HepG2 (cell line): ENCODE results near the gene DEFB131B. TPM values are rescaled to one million over a fixed set of nuclear protein-coding genes. Genes with fewer than 3 reads are reported as not detected.

Experiments used
- AGO2 ChIP-seq: fragments of 200-400 bp; formaldehyde crosslinking; optimal IDR thresholded peaks from 2 replicates; pipeline ENCODE3; 2017; ENCODE audit warnings: mild to moderate bottlenecking, low read depth, low read length, moderate library complexity
- AHR ChIP-seq: IDR thresholded peaks from 2 replicates; pipeline ENCODE4 v1.6.1; 2018; ENCODE audit warnings: missing genetic modification reagents, missing compliant biosample characterization
- AKNA ChIP-seq: sonication (generic); formaldehyde crosslinking; IDR thresholded peaks from 2 replicates; pipeline ENCODE4 v1.4.0; 2020; ENCODE audit warnings: missing genetic modification reagents, borderline replicate concordance
- FOXJ3 ChIP-seq: sonication (generic); formaldehyde crosslinking; IDR thresholded peaks from 2 replicates; pipeline ENCODE4 v1.4.0; 2020; ENCODE audit warnings: missing genetic modification reagents, mild to moderate bottlenecking, borderline replicate concordance
- FOXK2 ChIP-seq: fragments of 450-650 bp; IDR thresholded peaks from 2 replicates; pipeline ENCODE4 v1.6.1; 2016
- HHEX ChIP-seq: IDR thresholded peaks from 2 replicates; pipeline ENCODE4 v1.6.1; 2016; ENCODE audit warnings: control low read depth
- HIVEP1 ChIP-seq: sonication (generic); formaldehyde crosslinking; IDR thresholded peaks from 2 replicates; pipeline ENCODE4 v1.4.0; 2020; ENCODE audit warnings: mild to moderate bottlenecking, missing genetic modification reagents
- MAFF ChIP-seq: IDR thresholded peaks from 2 replicates; pipeline ENCODE4 v1.6.1; 2011; ENCODE audit warnings: low read depth, low read length, improper control_type of control experiment
- MBD4 ChIP-seq: IDR thresholded peaks from 2 replicates; pipeline ENCODE4 v1.6.1; 2012; ENCODE audit warnings: low read length, inconsistent platforms, borderline replicate concordance
- NKX3-1 ChIP-seq: sonication (generic); formaldehyde crosslinking; IDR thresholded peaks from 2 replicates; pipeline ENCODE4 v1.5.0; 2020; ENCODE audit warnings: missing genetic modification reagents
- NR0B2 ChIP-seq: sonication (generic); formaldehyde crosslinking; IDR thresholded peaks from 2 replicates; pipeline ENCODE4 v1.4.0; 2020; ENCODE audit warnings: mild to moderate bottlenecking, missing genetic modification reagents
- TEF ChIP-seq: sonication (generic); formaldehyde crosslinking; IDR thresholded peaks from 2 replicates; pipeline ENCODE4 v1.5.0; 2020; ENCODE audit warnings: missing genetic modification reagents
- ZBTB2 ChIP-seq: sonication (generic); formaldehyde crosslinking; IDR thresholded peaks from 2 replicates; pipeline ENCODE4 v1.8.0; 2022; ENCODE audit warnings: low read depth, missing genetic modification reagents
- ZFP36L1 ChIP-seq: sonication (generic); formaldehyde crosslinking; IDR thresholded peaks from 2 replicates; pipeline ENCODE4 v1.8.0; 2022; ENCODE audit warnings: mild to moderate bottlenecking, missing genetic modification reagents, moderate library complexity
- ZFP62 ChIP-seq: sonication (generic); formaldehyde crosslinking; IDR thresholded peaks from 2 replicates; pipeline ENCODE4 v1.4.0; 2020; ENCODE audit warnings: missing genetic modification reagents
- ZNF160 ChIP-seq: sonication (generic); formaldehyde crosslinking; IDR thresholded peaks from 2 replicates; pipeline ENCODE4 v1.8.0; 2022; ENCODE audit warnings: mild to moderate bottlenecking, inconsistent platforms, missing genetic modification reagents
- ZNF224 ChIP-seq: sonication (generic); formaldehyde crosslinking; IDR thresholded peaks from 2 replicates; pipeline ENCODE4 v1.5.0; 2020; ENCODE audit warnings: mild to moderate bottlenecking, missing genetic modification reagents
- ZNF326 ChIP-seq: sonication (generic); formaldehyde crosslinking; IDR thresholded peaks from 2 replicates; pipeline ENCODE4 v1.4.0; 2020; ENCODE audit warnings: missing genetic modification reagents, borderline replicate concordance
- ZNF747 ChIP-seq: sonication (generic); formaldehyde crosslinking; IDR thresholded peaks from 2 replicates; pipeline ENCODE4 v1.8.1; 2023; ENCODE audit warnings: missing genetic modification reagents, mild to moderate bottlenecking, borderline replicate concordance
- ZNF777 ChIP-seq: sonication (generic); formaldehyde crosslinking; IDR thresholded peaks from 2 replicates; pipeline ENCODE4 v1.4.0; 2020; ENCODE audit warnings: missing genetic modification reagents
- ZNF850 ChIP-seq: sonication (generic); formaldehyde crosslinking; conservative IDR thresholded peaks from 2 replicates; pipeline ENCODE4 v1.9.0; 2021; ENCODE audit warnings: mild to moderate bottlenecking, missing genetic modification reagents
- ZNF891 ChIP-seq: sonication (generic); formaldehyde crosslinking; IDR thresholded peaks from 2 replicates; pipeline ENCODE4 v1.5.0; 2020; ENCODE audit warnings: mild to moderate bottlenecking, missing genetic modification reagents
- ZSCAN29 ChIP-seq: sonication (generic); formaldehyde crosslinking; conservative IDR thresholded peaks from 2 replicates; pipeline ENCODE4 v1.4.0; 2020; ENCODE audit warnings: mild to moderate bottlenecking, missing genetic modification reagents
- polyA plus RNA-seq, 8 experiments: library from polyadenylated mRNA; depleted of rRNA in 3 of 8; stranded (reverse) in 7 of 8; unstranded in 1 of 8; fragments of >200 nt; fragmentation: Illumina TruSeq in 4 of 8; extraction: Trizol in 4 of 8; gene quantifications; 2 replicates each; pipeline versions ENCODE4 v1.2.1 to v1.2.3, GENCODE V29; 2011 to 2016; ENCODE audit warnings: low read depth in 4 of 8, missing spikeins in 1 of 8, mixed read lengths in 1 of 8; ENCODE audit not compliant: insufficient read depth in 1 of 8
- total RNA-seq, 5 experiments: library from RNA; depleted of rRNA; stranded (reverse); fragments of >200 nt; fragmentation: Illumina TruSeq; extraction: Trizol; gene quantifications; 2 replicates each; pipeline ENCODE4 v1.2.3, GENCODE V29; 2016; ENCODE audit warnings: low read depth in 1 of 5

The DEFB131B gene
- total and polyA plus RNA-seq, 2 of the 13 experiments (the other 11 are each of a cell fraction or from before 2014, with no cell fraction given) = not detected

- TF ChIP-seq NR0B2 (CRISPR knock-in tag) (no peak), AGO2 (no peak), ZSCAN29 (CRISPR knock-in tag) (no peak), HHEX (CRISPR knock-in tag) (no peak), ZFP62 (CRISPR knock-in tag) (no peak), NKX3-1 (CRISPR knock-in tag) (0 out of 2 replicates have a peak, but pooled peaks have one; percentile 3), ZNF891 (CRISPR knock-in tag) (0 out of 2 replicates have a peak, but pooled peaks have one; percentile 55), HIVEP1 (no peak), AHR (CRISPR knock-in tag) (peak; percentile 66; the same call in 1 of the 2 replicates), FOXJ3 (CRISPR knock-in tag) (no peak), FOXK2 (0 out of 2 replicates have a peak, but pooled peaks have one; percentile 33), ZBTB2 (no peak), ZNF224 (CRISPR knock-in tag) (no peak), MBD4 (no peak), MAFF (no peak), ZNF747 (CRISPR knock-in tag) (no peak), ZNF326 (no peak), ZNF850 (CRISPR knock-in tag) (no peak), AKNA (CRISPR knock-in tag) (no peak), ZNF160 (CRISPR knock-in tag) (no peak), ZNF777 (CRISPR knock-in tag) (no peak), TEF (CRISPR knock-in tag) (no peak), ZFP36L1 (CRISPR knock-in tag) (no peak)
These were observed 50.6 kb downstream of the DEFB131B start, which contains the start of gene RNF121 (continued) for GRCh38 chr11:71928737-71929443.
